ENCODE results near the gene BAZ2A.

Gene BAZ2A

DNA sequence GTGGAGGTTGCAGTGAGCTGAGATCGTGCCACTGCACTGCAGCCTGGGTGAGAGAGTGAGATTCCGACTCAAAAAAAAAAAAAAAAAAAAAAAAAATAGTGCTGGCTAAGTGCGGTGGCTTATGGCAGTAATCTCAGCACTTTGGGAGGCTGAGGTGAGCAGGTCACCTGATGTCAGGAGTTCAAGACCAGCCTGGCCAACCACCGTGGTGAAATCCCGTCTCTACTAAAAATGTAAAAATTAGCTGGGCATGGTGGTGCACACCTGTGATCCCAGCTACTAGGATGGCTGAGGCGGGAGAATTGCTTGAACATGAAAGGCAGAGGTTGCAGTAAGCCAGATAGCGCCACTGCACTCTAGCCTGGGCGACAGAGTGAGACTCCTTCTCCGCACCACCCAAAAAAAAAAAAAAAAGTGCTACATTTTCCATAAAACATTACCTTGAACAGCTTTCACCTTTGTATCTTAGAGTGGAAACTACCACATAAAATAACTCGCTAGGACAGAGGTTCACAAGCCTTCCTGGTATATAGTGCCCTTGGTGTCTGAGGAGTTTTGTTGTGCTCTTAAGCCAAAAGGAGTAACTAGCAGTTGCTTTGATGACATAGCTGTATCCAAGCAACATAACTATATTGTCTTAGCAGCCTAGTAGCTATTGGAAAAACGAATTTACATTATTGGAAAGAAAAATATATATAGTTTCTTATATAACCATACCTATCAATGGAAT is 46.9 kb upstream of the BAZ2A start:
- Histone ChIP-seq H3K79me2 (ENCODE audit: control insufficient read depth, low read length) (peaks cover 97% of the 10 kb centered on the region), H3K27ac (ENCODE audit: low read depth, low read length) (no peak overlapping the region), H3K4me3 (ENCODE audit: low read length) (no peak overlapping the region), H3K36me3 (ENCODE audit: control insufficient read depth, low read length) (peaks cover 78% of the 10 kb centered on the region), H3F3A (ENCODE audit: control insufficient read depth, insufficient read depth) (peaks cover 14% of the 10 kb centered on the region), H3K9me3 (ENCODE audit: control insufficient read depth, insufficient read depth, low read length) (no peaks in the 10 kb centered on the region), H3K4me1 (ENCODE audit: control insufficient read depth, low read length) (peaks cover 2% of the 10 kb centered on the region), H4K20me1 (ENCODE audit: control insufficient read depth, insufficient read depth, low read depth, low read length) (peaks cover 22% of the 10 kb centered on the region), H3K9me2 (replicated peaks; ENCODE audit: control insufficient read depth, low read length) (no peaks in the 10 kb centered on the region), H3K27me3 (ENCODE audit: control insufficient read depth, low read length) (no peaks in the 10 kb centered on the region), H3K4me2 (ENCODE audit: low read length) (no peak overlapping the region)
- TF ChIP-seq EZH2phosphoT487 (IDR thresholded peaks at IDR 0.05; ENCODE audit: borderline replicate concordance, low read length), result no peak
- TF ChIP-seq CTCF (IDR thresholded peaks at IDR 0.05; ENCODE audit: low read depth, low read length, poor library complexity, severe bottlenecking), result no peak

GRCh38 chr12:56671608-56672007 is 41.5 kb upstream of the BAZ2A start:
- H3K27me3 ChIP-seq (ENCODE audit: control insufficient read depth, low read length), result no peaks in the 10 kb centered on the region
- no peak overlapping the region for H3K4me3 ChIP-seq (ENCODE audit: low read length)
- H3K9me2 ChIP-seq (replicated peaks; ENCODE audit: control insufficient read depth, low read length), result no peaks in the 10 kb centered on the region
- no peak overlapping the region for H3K4me2 ChIP-seq (ENCODE audit: low read length)
- H3K79me2 ChIP-seq (ENCODE audit: control insufficient read depth, low read length), result peaks cover 66% of the 10 kb centered on the region
- H3F3A ChIP-seq (ENCODE audit: control insufficient read depth, insufficient read depth), result peaks cover 34% of the 10 kb centered on the region
- no peaks in the 10 kb centered on the region for H3K9me3 ChIP-seq (ENCODE audit: control insufficient read depth, insufficient read depth, low read length)
- peaks cover 16% of the 10 kb centered on the region for H4K20me1 ChIP-seq (ENCODE audit: control insufficient read depth, insufficient read depth, low read depth, low read length)
- H3K4me1 ChIP-seq (ENCODE audit: control insufficient read depth, low read length), result no peaks in the 10 kb centered on the region
- peaks cover 88% of the 10 kb centered on the region for H3K36me3 ChIP-seq (ENCODE audit: control insufficient read depth, low read length)
- no peak for TF ChIP-seq EZH2phosphoT487 (IDR thresholded peaks at IDR 0.05; ENCODE audit: borderline replicate concordance, low read length)
- no peak for TF ChIP-seq CTCF (IDR thresholded peaks at IDR 0.05; ENCODE audit: low read depth, low read length, poor library complexity, severe bottlenecking)
- no peak overlapping the region for H3K27ac ChIP-seq (ENCODE audit: low read depth, low read length)

- Histone ChIP-seq H3K27ac (ENCODE audit: low read depth, low read length) (no peak overlapping the region), H3K36me3 (ENCODE audit: control insufficient read depth, low read length) (peaks cover 89% of the 10 kb centered on the region), H3F3A (ENCODE audit: control insufficient read depth, insufficient read depth) (peaks cover 38% of the 10 kb centered on the region), H3K27me3 (ENCODE audit: control insufficient read depth, low read length) (no peaks in the 10 kb centered on the region), H3K9me2 (replicated peaks; ENCODE audit: control insufficient read depth, low read length) (no peaks in the 10 kb centered on the region), H3K4me1 (ENCODE audit: control insufficient read depth, low read length) (no peaks in the 10 kb centered on the region), H3K4me3 (ENCODE audit: low read length) (no peak overlapping the region), H4K20me1 (ENCODE audit: control insufficient read depth, insufficient read depth, low read depth, low read length) (peaks cover 16% of the 10 kb centered on the region), H3K79me2 (ENCODE audit: control insufficient read depth, low read length) (peaks cover 59% of the 10 kb centered on the region), H3K4me2 (ENCODE audit: low read length) (no peak overlapping the region), H3K9me3 (ENCODE audit: control insufficient read depth, insufficient read depth, low read length) (no peaks in the 10 kb centered on the region)
- TF ChIP-seq EZH2phosphoT487 (IDR thresholded peaks at IDR 0.05; ENCODE audit: borderline replicate concordance, low read length), result no peak
- TF ChIP-seq CTCF (IDR thresholded peaks at IDR 0.05; ENCODE audit: low read depth, low read length, poor library complexity, severe bottlenecking), result no peak
Observed at GRCh38 chr12:56670836-56671235, 40.7 kb upstream of the BAZ2A start.
